GM12878 (cell line): ENCODE results near the gene CIAO1. TPM values are rescaled to one million over a fixed set of nuclear protein-coding genes. Genes with fewer than 3 reads are reported as not detected.

ENCODE experiments used
- ATAC-seq: fragments of 200-7000 bp; cut with Tn5 transposase; 3 replicates; pipeline ENCODE4 v1.9.1; 2020; ENCODE audit warnings: mild to moderate bottlenecking, moderate library complexity
- BruUV-seq: library from RNA; stranded (reverse); fragments of 400-500 nt; replicated peaks from 2 replicates; lab custom pipeline; 2021; lab: Mats Ljungman, UMichigan
- CTCF ChIA-PET: fragments of 300-600 bp; sonication (Branson Sonifier 250); formaldehyde crosslinking; extraction: SDS; loops from one replicate; lab custom pipeline; 2021; ENCODE audit warnings: inconsistent platforms; lab: Yijun Ruan, JAX
- POLR2A ChIA-PET: fragments of 350-600 bp; formaldehyde crosslinking; extraction: SDS; loops from one replicate; lab custom pipeline; 2021; ENCODE audit warnings: inconsistent platforms; lab: Charles Lee
- RAD21 ChIA-PET: fragments of 300-600 bp; sonication (Branson Sonifier 250); formaldehyde crosslinking; loops from one replicate; lab custom pipeline; 2023; ENCODE audit warnings: antibody characterized with exemption; ENCODE audit not compliant: unreplicated experiment; lab: Charles Lee
- SMC1A ChIA-PET: fragments of 300-600 bp; sonication (Branson Sonifier 250); formaldehyde crosslinking; loops from one replicate; lab custom pipeline; 2023; ENCODE audit not compliant: unreplicated experiment, uncharacterized antibody; lab: Charles Lee
- DNase-seq: peaks from one replicate; pipeline ENCODE4 v3.0.0-alpha.2; 2011; ENCODE audit warnings: low read depth, low spot score
- FAIRE-seq: peaks from 3 replicates; lab custom pipeline; 2011; peaks lifted over from hg19 to GRCh38; lab: Jason Lieb, UNC
- H2AFZ ChIP-seq: 2 replicates; pipeline ENCODE4 v1.6.0; 2011; ENCODE audit warnings: low read depth, low read length, control low read depth; ENCODE audit not compliant: control insufficient read depth
- H3K27ac ChIP-seq: 2 replicates; pipeline ENCODE4 v1.5.1; 2011; ENCODE audit warnings: control low read depth; ENCODE audit not compliant: control insufficient read depth, insufficient read depth
- H3K27me3 ChIP-seq, 2 experiments: replicated peaks in 1 of 2; 2 replicates each; pipeline versions ENCODE4 v1.6.0 to v1.6.1; 2011; ENCODE audit warnings: low read length in 1 of 2; ENCODE audit not compliant: control insufficient read depth in 2 of 2, insufficient read depth in 2 of 2
- H3K36me3 ChIP-seq, 2 experiments: 2 replicates each; pipeline ENCODE4 v1.5.1; 2011; ENCODE audit warnings: low read length in 1 of 2; ENCODE audit not compliant: control insufficient read depth in 2 of 2, insufficient read depth in 2 of 2
- H3K4me1 ChIP-seq: 2 replicates; pipeline ENCODE4 v1.6.1; 2011; ENCODE audit warnings: mild to moderate bottlenecking, low read length, moderate library complexity, mixed read lengths; ENCODE audit not compliant: control insufficient read depth, insufficient read depth
- H3K4me2 ChIP-seq: 2 replicates; pipeline ENCODE4 v1.6.0; 2011; ENCODE audit warnings: control low read depth; ENCODE audit not compliant: control insufficient read depth, insufficient read depth
- H3K4me3 ChIP-seq: fragments of 200-600 bp; sonication (generic); 2 replicates; pipeline ENCODE4 v1.5.1; 2016
- H3K79me2 ChIP-seq: 2 replicates; pipeline ENCODE4 v1.6.0; 2011; ENCODE audit warnings: low read length; ENCODE audit not compliant: control insufficient read depth, insufficient read depth
- H3K9ac ChIP-seq: 2 replicates; pipeline ENCODE4 v1.8.0; 2011; ENCODE audit warnings: low read length, control low read depth, mixed read lengths; ENCODE audit not compliant: control insufficient read depth, insufficient read depth
- H3K9me3 ChIP-seq: replicated peaks from 3 replicates; pipeline ENCODE4 v1.5.1; 2011; ENCODE audit warnings: mild to moderate bottlenecking, low read length; ENCODE audit not compliant: control insufficient read depth, insufficient read depth
- H4K20me1 ChIP-seq: 2 replicates; pipeline ENCODE4 v1.6.0; 2011; ENCODE audit not compliant: control insufficient read depth, insufficient read depth
- BCLAF1 ChIP-seq: fragments of 450-650 bp; IDR thresholded peaks from 2 replicates; pipeline ENCODE4 v1.6.1; 2017; ENCODE audit warnings: antibody characterized with exemption, mild to moderate bottlenecking, moderate library complexity
- EED ChIP-seq: sonication (generic); IDR thresholded peaks from 2 replicates; pipeline ENCODE4 v1.6.1; 2016; ENCODE audit warnings: antibody characterized with exemption, low read depth
- HDGF ChIP-seq: fragments of 450-650 bp; IDR thresholded peaks from 2 replicates; pipeline ENCODE4 v1.6.1; 2016; ENCODE audit warnings: antibody characterized with exemption
- LARP7 ChIP-seq: fragments of 450-650 bp; IDR thresholded peaks from 2 replicates; pipeline ENCODE4 v1.6.1; 2017; ENCODE audit warnings: mild to moderate bottlenecking
- MAX ChIP-seq: IDR thresholded peaks from 2 replicates; pipeline ENCODE4 v1.6.1; 2012; ENCODE audit warnings: low read depth, low read length, improper control_type of control experiment
- MEF2B ChIP-seq: fragments of 450-650 bp; IDR thresholded peaks from 2 replicates; pipeline ENCODE4 v1.6.1; 2018; ENCODE audit warnings: mild to moderate bottlenecking, moderate library complexity; ENCODE audit not compliant: partially characterized antibody, poor library complexity, severe bottlenecking
- MLLT1 ChIP-seq: fragments of 450-650 bp; IDR thresholded peaks from 2 replicates; pipeline ENCODE4 v1.6.1; 2016; ENCODE audit warnings: mild to moderate bottlenecking
- RUNX3 ChIP-seq: IDR thresholded peaks from 2 replicates; pipeline ENCODE4 v1.6.1; 2012; ENCODE audit warnings: low read length, inconsistent platforms
- SIN3A ChIP-seq: IDR thresholded peaks from 2 replicates; pipeline ENCODE4 v1.6.1; 2012; ENCODE audit warnings: low read depth, low read length, improper control_type of control experiment
- YY1 ChIP-seq: IDR thresholded peaks from 2 replicates; pipeline ENCODE4 v1.6.1; 2011; ENCODE audit warnings: low read depth, mild to moderate bottlenecking, low read length
- ZBED1 ChIP-seq: IDR thresholded peaks from 2 replicates; pipeline ENCODE4 v1.6.1; 2016; ENCODE audit warnings: borderline replicate concordance
- ZBTB4 ChIP-seq: fragments of 450-650 bp; formaldehyde crosslinking; IDR thresholded peaks from 2 replicates; pipeline ENCODE4 v1.4.0; 2022; ENCODE audit warnings: mild to moderate bottlenecking, moderate library complexity
- ZNF687 ChIP-seq: fragments of 450-650 bp; IDR thresholded peaks from 2 replicates; pipeline ENCODE4 v1.6.1; 2017; ENCODE audit warnings: mild to moderate bottlenecking, moderate library complexity
- WGBS: methylation state at CpG from one replicate; pipeline ENCODE4 v1.1.6; 2016; ENCODE audit warnings: low lambda C conversion rate; ENCODE audit not compliant: insufficient replicate concordance, insufficient coverage; ENCODE audit errors: missing lambda C conversion rate; 5-methylcytosine and 5-hydroxymethylcytosine counted together
- in situ Hi-C: fragments of 300-500 bp; cut with MboI; formaldehyde crosslinking; loops from 9 replicates; pipeline ENCODE4 v1.14.3; 2018; ENCODE audit warnings: mixed read lengths
- intact Hi-C: fragments of 100-400 bp; cut with micrococcal nuclease; formaldehyde crosslinking; loops from one replicate; pipeline ENCODE4 v1.14.2; 2022; ENCODE audit not compliant: unreplicated experiment
- polyA plus RNA-seq, 11 experiments: library from polyadenylated mRNA; depleted of rRNA in 4 of 11; unstranded in 6 of 11; stranded (reverse) in 5 of 11; fragments of >200 nt; fragmentation: Nextera tagmentation in 4 of 11; fragmentation: Illumina TruSeq in 1 of 11; extraction: Ambion mirVana in 4 of 11; extraction: Trizol in 1 of 11; gene quantifications; 1 replicate in 1 of 11; 2 replicates in 10 of 11; pipeline versions ENCODE4 v1.2.1 to v1.2.3, GENCODE V29; 2011 to 2016; ENCODE audit warnings: inconsistent platforms in 2 of 11, missing spikeins in 2 of 11, low read depth in 1 of 11
- total RNA-seq, 4 experiments: library from RNA; depleted of rRNA in 3 of 4; stranded (reverse); fragments of >200 nt in 3 of 4; fragmentation: Illumina TruSeq in 1 of 4; extraction: Trizol in 1 of 4; gene quantifications; 2 replicates each; pipeline versions ENCODE4 v1.2.1 to v1.2.3, GENCODE V29; 2013 to 2021

Gene CIAO1
- total and polyA plus RNA-seq, 10 of the 15 experiments (the other 5 are each of a cell fraction or from before 2014, with no cell fraction given), result 8.3 to 89.4 (median 63.4) TPM

- 96% methylated on average over 5 of the region's 5 CpGs for WGBS
- FAIRE-seq (no peak), DNase-seq (no peak), ATAC-seq (no peak)
- Histone ChIP-seq H3K9ac (no peak overlapping the region), H3K4me1 (peaks cover 5% of the 10 kb centered on the region), H3K27ac (no peak overlapping the region), H3K27me3 (no peaks in the 10 kb centered on the region), H3K36me3 (peaks cover 0 to 2% of the 10 kb centered on the region in 2 experiments; a peak in 2 of 4 replicates), H3K4me3 (no peak overlapping the region), H4K20me1 (no peaks in the 10 kb centered on the region), H2AFZ (no peak overlapping the region), H3K4me2 (no peak overlapping the region), H3K79me2 (peaks cover 28% of the 10 kb centered on the region), H3K9me3 (no peaks in the 10 kb centered on the region)
- ChIA-PET RAD21 (no interaction called here), CTCF (interaction anchor here (1.8 kb wide), 1 partner anchor 12 kb away, joined by 3 read pairs; no protein-coding TSS in a partner anchor), SMC1A (interaction anchor here (0.6 to 1.5 kb wide), 3 partner anchors 12 to 217 kb away, joined by 3 to 5 read pairs (median 3); no protein-coding TSS in a partner anchor), POLR2A (interaction anchor here (1.5 kb wide), 1 partner anchor 29 kb away, joined by 4 read pairs; no protein-coding TSS in a partner anchor)
- intact Hi-C loops, result no loop called here
- in situ Hi-C loops, result no loop called here
- no TSS peak for BruUV-seq
- TF ChIP-seq ZNF687, result no peak
- TF ChIP-seq EED, result no peak
- no peak for TF ChIP-seq RUNX3
- TF ChIP-seq SIN3A, result no peak
- TF ChIP-seq MLLT1, result no peak
- no peak for TF ChIP-seq ZBED1
- no peak for TF ChIP-seq YY1
- TF ChIP-seq ZBTB4, result no peak
- TF ChIP-seq MAX, result no peak
- no peak for TF ChIP-seq HDGF
- TF ChIP-seq MEF2B, result no peak
- TF ChIP-seq LARP7, result no peak
- TF ChIP-seq BCLAF1, result no peak
Measured at GRCh38 chr2:96308248-96308647, 42.2 kb downstream of the CIAO1 start.
